ENCODE measurements around the gene SELENOM. TPM values are rescaled to one million over a fixed set of nuclear protein-coding genes. Genes with fewer than 3 reads are reported as not detected.

Gene SELENOM
- total RNA-seq, 1 experiment from 2014 or later, result 3.2 TPM

- POLR2A ChIA-PET (ENCODE audit: low non-redundant PET), result no interaction called here
- DNase-seq (ENCODE audit: low spot score), result no peak
Measured at GRCh38 chr22:31056986-31057599, 50.3 kb downstream of the SELENOM start.

GRCh38 chr22:31055635-31056159 is 51.7 kb downstream of the SELENOM start:
- ChIA-PET CTCF (interaction anchor here (0.5 kb wide), 1 partner anchor 27 kb away, joined by 4 read pairs; no protein-coding TSS in a partner anchor), POLR2A (ENCODE audit: low non-redundant PET) (no interaction called here)
- BruUV-seq (replicated peaks), result no TSS peak
- TF ChIP-seq EZH2 (IDR thresholded peaks at IDR 0.05; ENCODE audit: borderline replicate concordance, low read depth, low read length, poor library complexity, severe bottlenecking) (no peak), CTCF (conservative IDR thresholded peaks at IDR 0.05; ENCODE audit: low read depth, low read length) (no peak)
- Histone ChIP-seq H3K4me3 (ENCODE audit: low read depth, low read length, poor library complexity, severe bottlenecking) (no peak overlapping the region), H3K27me3 (replicated peaks; ENCODE audit: insufficient read depth, low read depth, low read length, poor library complexity) (no peaks in the 10 kb centered on the region), H3K36me3 (ENCODE audit: insufficient read depth, low read length, poor library complexity, severe bottlenecking) (no peaks in the 10 kb centered on the region), H3K9me3 (ENCODE audit: low read depth, low read length, poor library complexity, severe bottlenecking) (no peaks in the 10 kb centered on the region), H3K27ac (ENCODE audit: low read depth, low read length, poor library complexity, severe bottlenecking) (no peak overlapping the region), H3K4me1 (ENCODE audit: insufficient read depth, low read length, poor library complexity, severe bottlenecking) (peaks cover 9% of the 10 kb centered on the region)
- intact Hi-C loops (cut with micrococcal nuclease; ENCODE audit: unreplicated experiment), result no loop called here
- peak; percentile 75 for DNase-seq (ENCODE audit: low spot score)

More at GRCh38 chr22:31056986-31057599, 50.3 kb downstream of the SELENOM start:
- Histone ChIP-seq H3K4me1 (ENCODE audit: insufficient read depth, low read length, poor library complexity, severe bottlenecking) (peaks cover 9% of the 10 kb centered on the region), H3K4me3 (ENCODE audit: low read depth, low read length, poor library complexity, severe bottlenecking) (no peak overlapping the region), H3K9me3 (ENCODE audit: low read depth, low read length, poor library complexity, severe bottlenecking) (no peaks in the 10 kb centered on the region), H3K27ac (ENCODE audit: low read depth, low read length, poor library complexity, severe bottlenecking) (no peak overlapping the region), H3K27me3 (replicated peaks; ENCODE audit: insufficient read depth, low read depth, low read length, poor library complexity) (no peaks in the 10 kb centered on the region), H3K36me3 (ENCODE audit: insufficient read depth, low read length, poor library complexity, severe bottlenecking) (no peaks in the 10 kb centered on the region)
- no peak for TF ChIP-seq EZH2 (IDR thresholded peaks at IDR 0.05; ENCODE audit: borderline replicate concordance, low read depth, low read length, poor library complexity, severe bottlenecking)
- no peak for TF ChIP-seq CTCF (conservative IDR thresholded peaks at IDR 0.05; ENCODE audit: low read depth, low read length)
- intact Hi-C loops (cut with micrococcal nuclease; ENCODE audit: unreplicated experiment), result no loop called here
- BruUV-seq (replicated peaks), result no TSS peak
- CTCF ChIA-PET, result no interaction called here

- CTCF ChIA-PET, result interaction anchor here (0.5 kb wide), 1 partner anchor 27 kb away, joined by 4 read pairs; no protein-coding TSS in a partner anchor
- H3K27ac ChIP-seq (ENCODE audit: low read depth, low read length, poor library complexity, severe bottlenecking), result no peak overlapping the region
Measured at GRCh38 chr22:31055117-31055634, 52.2 kb downstream of the SELENOM start.

More at GRCh38 chr22:31055117-31055634, 52.2 kb downstream of the SELENOM start:
- Histone ChIP-seq H3K9me3 (ENCODE audit: low read depth, low read length, poor library complexity, severe bottlenecking) (no peaks in the 10 kb centered on the region), H3K36me3 (ENCODE audit: insufficient read depth, low read length, poor library complexity, severe bottlenecking) (no peaks in the 10 kb centered on the region), H3K27me3 (replicated peaks; ENCODE audit: insufficient read depth, low read depth, low read length, poor library complexity) (no peaks in the 10 kb centered on the region), H3K4me3 (ENCODE audit: low read depth, low read length, poor library complexity, severe bottlenecking) (no peak overlapping the region), H3K4me1 (ENCODE audit: insufficient read depth, low read length, poor library complexity, severe bottlenecking) (peaks cover 9% of the 10 kb centered on the region)
- TF ChIP-seq CTCF (conservative IDR thresholded peaks at IDR 0.05; ENCODE audit: low read depth, low read length), result no peak
- TF ChIP-seq EZH2 (IDR thresholded peaks at IDR 0.05; ENCODE audit: borderline replicate concordance, low read depth, low read length, poor library complexity, severe bottlenecking), result no peak
- POLR2A ChIA-PET (ENCODE audit: low non-redundant PET), result no interaction called here
- BruUV-seq (replicated peaks), result no TSS peak
- no peak for DNase-seq (ENCODE audit: low spot score)
- intact Hi-C loops (cut with micrococcal nuclease; ENCODE audit: unreplicated experiment), result no loop called here

Other genes with a start within 250 kb of the SELENOM start
- 54.3 and 60.3 TPM in 2 replicates for gene MORC2, start 138.8 kb downstream of the SELENOM start, total RNA-seq (2021)
- gene TUG1, start 138.3 kb downstream of the SELENOM start, total RNA-seq (2021), result 65.8 and 70.0 TPM in 2 replicates
- 40.0 and 43.7 TPM in 2 replicates for gene SMTN, start 26.2 kb downstream of the SELENOM start, total RNA-seq (2021)
- gene INPP5J, start 15.4 kb upstream of the SELENOM start, total RNA-seq (2021), result 4.6 and 4.8 TPM in 2 replicates
- gene PLA2G3, start 32.9 kb upstream of the SELENOM start, total RNA-seq (2021), result 20.4 and 21.5 TPM in 2 replicates
- gene RNF185, start 52.6 kb upstream of the SELENOM start, total RNA-seq (2021), result 28.2 and 31.8 TPM in 2 replicates
- gene LIMK2, start 104.7 kb upstream of the SELENOM start, total RNA-seq (2021), result 27.9 and 33.4 TPM in 2 replicates
- gene PIK3IP1, start 184.9 kb upstream of the SELENOM start, total RNA-seq (2021), result 0.24 and 0.46 TPM in 2 replicates
- 53.4 and 58.5 TPM in 2 replicates for gene PATZ1, start 238.8 kb upstream of the SELENOM start, total RNA-seq (2021)

Data from A673 (cell line).